Left lung (tissue), 10 donors: ENCODE measurements around the gene ACRV1. TPM values are rescaled to one million over a fixed set of nuclear protein-coding genes. Genes with fewer than 3 reads are reported as not detected.

Experiments used
- ATAC-seq: fragments of 200-7000 bp; cut with Tn5 transposase; one replicate; pipeline ENCODE4 v1.9.1; 2020; ENCODE audit warnings: moderate library complexity
- DNase-seq, 4 donors: peaks; one replicate each; pipeline ENCODE4 v3.0.0-alpha.2; 2013 to 2020
- H3K27ac ChIP-seq, 2 donors: fragments of 200-600 bp; sonication (generic) in 1 of 2; one replicate each; pipeline versions ENCODE4 v1.5.0 to v1.8.0; 2020 to 2021
- H3K27me3 ChIP-seq, 2 donors: fragments of 200-600 bp; sonication (generic) in 1 of 2; one replicate each; pipeline versions ENCODE4 v1.5.0 to v1.8.0; 2020 to 2021
- H3K36me3 ChIP-seq, 2 donors: fragments of 200-600 bp; sonication (generic) in 1 of 2; one replicate each; pipeline versions ENCODE4 v1.5.0 to v1.8.0; 2020 to 2021
- H3K4me1 ChIP-seq, 2 donors: fragments of 200-600 bp; one replicate each; pipeline ENCODE4 v1.8.0; 2021
- H3K4me3 ChIP-seq, 2 donors: fragments of 200-600 bp; sonication (generic) in 1 of 2; one replicate each; pipeline versions ENCODE4 v1.5.0 to v1.8.0; 2020 to 2021; ENCODE audit warnings: mild to moderate bottlenecking in 1 of 2
- H3K9me3 ChIP-seq, 2 donors: fragments of 200-600 bp; sonication (generic) in 1 of 2; one replicate each; pipeline versions ENCODE4 v1.5.0 to v1.8.0; 2020 to 2021
- CTCF ChIP-seq, 2 donors: fragments of 200-600 bp; sonication (generic) in 1 of 2; IDR thresholded peaks; one replicate each; pipeline versions ENCODE4 v1.5.0 to v1.8.0; 2021; ENCODE audit warnings: antibody characterized with exemption in 2 of 2
- intact Hi-C, 2 donors: fragments of 100-400 bp; cut with DNase I; formaldehyde crosslinking; loops; one replicate each; pipeline versions ENCODE4 v1.11.2 to v1.14.2; 2022
- polyA plus RNA-seq, 6 donors: library from polyadenylated mRNA; unstranded; fragments of 120-200 nt; gene quantifications; one replicate each; pipeline ENCODE4 v1.2.1, GENCODE V29; 2013; ENCODE audit not compliant: insufficient read length in 6 of 6
- total RNA-seq, 2 donors: library from RNA; stranded (reverse); fragmentation: NEBNext Ultra II Directional; extraction: Animal tissue kit (Norgen Biotek cat#: 25700); gene quantifications; one replicate each; pipeline ENCODE4 v1.2.1, GENCODE V29; 2021
- donor health status: DM: no; HTN: yes; CAD: no.
- donor health status: DM: no; HTN: no; CAD: no.

The ACRV1 gene
- total and polyA plus RNA-seq, 8 donors, result 0.84 to 1.5 (median 0.96) TPM; not detected in 2

- no peak for ATAC-seq
- no peak overlapping the region for H3K27ac ChIP-seq
- H3K9me3 ChIP-seq, result peaks cover 0 to 4% of the 10 kb centered on the region in 2 donors
- no peaks in the 10 kb centered on the region for H3K36me3 ChIP-seq
- no peak for DNase-seq
- intact Hi-C loops, result no loop called here
- no peak overlapping the region for H3K4me3 ChIP-seq
- no peak for TF ChIP-seq CTCF (IDR thresholded peaks at IDR 0.05)
- H3K27me3 ChIP-seq, result no peaks in the 10 kb centered on the region
- no peaks in the 10 kb centered on the region for H3K4me1 ChIP-seq
Observed at GRCh38 chr11:125667151-125667550, 13.5 kb downstream of the ACRV1 start.

- no peak for DNase-seq
Observed at GRCh38 chr11:125663910-125664309, 16.7 kb downstream of the ACRV1 start.

GRCh38 chr11:125662689-125663088 is 18.0 kb downstream of the ACRV1 start:
- Histone ChIP-seq H3K36me3 (no peaks in the 10 kb centered on the region), H3K4me1 (no peaks in the 10 kb centered on the region), H3K9me3 (peaks cover 0 to 4% of the 10 kb centered on the region in 2 donors), H3K4me3 (no peak overlapping the region), H3K27me3 (no peaks in the 10 kb centered on the region), H3K27ac (no peak overlapping the region)
- TF ChIP-seq CTCF (IDR thresholded peaks at IDR 0.05), result no peak
- intact Hi-C loops, result no loop called here
- ATAC-seq, result no peak
- no peak for DNase-seq

More at GRCh38 chr11:125663910-125664309, 16.7 kb downstream of the ACRV1 start:
- Histone ChIP-seq H3K27me3 (no peaks in the 10 kb centered on the region), H3K27ac (no peak overlapping the region), H3K4me3 (no peak overlapping the region), H3K4me1 (no peaks in the 10 kb centered on the region), H3K36me3 (no peaks in the 10 kb centered on the region), H3K9me3 (peaks cover 0 to 4% of the 10 kb centered on the region in 2 donors)
- intact Hi-C loops, result no loop called here
- no peak for TF ChIP-seq CTCF (IDR thresholded peaks at IDR 0.05)
- ATAC-seq, result no peak

GRCh38 chr11:125649465-125650166 is 31.0 kb downstream of the ACRV1 start:
- Histone ChIP-seq H3K27me3 (no peaks in the 10 kb centered on the region), H3K36me3 (peaks cover 0 to 6% of the 10 kb centered on the region in 2 donors), H3K4me1 (no peaks in the 10 kb centered on the region), H3K27ac (no peak overlapping the region), H3K9me3 (no peaks in the 10 kb centered on the region), H3K4me3 (no peak overlapping the region)
- intact Hi-C loops, result no loop called here
- no peak for ATAC-seq
- DNase-seq, result no peak
- no peak for TF ChIP-seq CTCF (IDR thresholded peaks at IDR 0.05)

- intact Hi-C loops, result no loop called here
- Histone ChIP-seq H3K27ac (no peak overlapping the region), H3K9me3 (no peaks in the 10 kb centered on the region), H3K4me1 (no peaks in the 10 kb centered on the region), H3K36me3 (peaks cover 0 to 11% of the 10 kb centered on the region in 2 donors), H3K27me3 (no peaks in the 10 kb centered on the region), H3K4me3 (no peak overlapping the region)
- TF ChIP-seq CTCF (IDR thresholded peaks at IDR 0.05), result no peak
- ATAC-seq (no peak), DNase-seq (no peak)
Observed at GRCh38 chr11:125645871-125646270, 34.8 kb downstream of the ACRV1 start.
